ENCODE data around the gene KPNA1. TPM values are rescaled to one million over a fixed set of nuclear protein-coding genes. Genes with fewer than 3 reads are reported as not detected.

The KPNA1 gene
- total RNA-seq, 1 experiment from 2014 or later, result 64.3 TPM

DNA sequence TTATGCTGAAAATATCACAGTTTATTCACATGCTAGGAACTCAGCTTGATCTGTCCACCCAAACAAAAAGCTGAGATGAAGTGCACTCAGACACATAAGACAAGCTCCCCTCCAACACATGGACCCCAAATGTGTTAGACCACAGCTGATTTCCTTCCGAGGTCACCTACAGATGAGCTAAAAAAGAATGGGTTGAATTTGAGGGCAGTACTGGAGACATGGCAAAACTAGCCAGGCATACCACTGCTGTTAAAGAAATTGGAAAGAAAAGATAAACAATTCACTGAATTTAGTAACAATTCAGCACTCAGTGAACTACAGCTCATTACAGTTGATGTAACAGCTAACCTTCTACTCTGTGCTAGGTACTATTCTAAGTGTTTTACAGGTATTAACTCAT lies 33.9 kb upstream of the KPNA1 start:
- Histone ChIP-seq H3K4me1 (ENCODE audit: insufficient read depth, low read length) (no peaks in the 10 kb centered on the region), H3K4me3 (ENCODE audit: low read length) (no peak overlapping the region), H3K36me3 (ENCODE audit: low read depth, low read length) (no peaks in the 10 kb centered on the region), H3K9me3 (ENCODE audit: low read length) (no peaks in the 10 kb centered on the region), H3K9ac (ENCODE audit: low read length) (no peak overlapping the region), H2AFZ (ENCODE audit: low read length) (no peak overlapping the region), H3F3A (ENCODE audit: low read length, unreplicated experiment) (no peaks in the 10 kb centered on the region), H3K9me2 (replicated peaks; ENCODE audit: low read length) (no peaks in the 10 kb centered on the region), H4K20me1 (ENCODE audit: low read length) (no peaks in the 10 kb centered on the region), H3K4me2 (ENCODE audit: low read length) (no peak overlapping the region), H3K27me3 (ENCODE audit: low read length) (no peaks in the 10 kb centered on the region), H3K27ac (ENCODE audit: low read length) (no peak overlapping the region), H3K79me2 (ENCODE audit: low read length) (no peaks in the 10 kb centered on the region)
- intact Hi-C loops (cut with micrococcal nuclease), result no loop called here
- ATAC-seq, result no peak
- TF ChIP-seq, protein P1, sequence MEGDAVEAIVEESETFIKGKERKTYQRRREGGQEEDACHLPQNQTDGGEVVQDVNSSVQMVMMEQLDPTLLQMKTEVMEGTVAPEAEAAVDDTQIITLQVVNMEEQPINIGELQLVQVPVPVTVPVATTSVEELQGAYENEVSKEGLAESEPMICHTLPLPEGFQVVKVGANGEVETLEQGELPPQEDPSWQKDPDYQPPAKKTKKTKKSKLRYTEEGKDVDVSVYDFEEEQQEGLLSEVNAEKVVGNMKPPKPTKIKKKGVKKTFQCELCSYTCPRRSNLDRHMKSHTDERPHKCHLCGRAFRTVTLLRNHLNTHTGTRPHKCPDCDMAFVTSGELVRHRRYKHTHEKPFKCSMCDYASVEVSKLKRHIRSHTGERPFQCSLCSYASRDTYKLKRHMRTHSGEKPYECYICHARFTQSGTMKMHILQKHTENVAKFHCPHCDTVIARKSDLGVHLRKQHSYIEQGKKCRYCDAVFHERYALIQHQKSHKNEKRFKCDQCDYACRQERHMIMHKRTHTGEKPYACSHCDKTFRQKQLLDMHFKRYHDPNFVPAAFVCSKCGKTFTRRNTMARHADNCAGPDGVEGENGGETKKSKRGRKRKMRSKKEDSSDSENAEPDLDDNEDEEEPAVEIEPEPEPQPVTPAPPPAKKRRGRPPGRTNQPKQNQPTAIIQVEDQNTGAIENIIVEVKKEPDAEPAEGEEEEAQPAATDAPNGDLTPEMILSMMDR (conservative IDR thresholded peaks at IDR 0.05; ENCODE audit: low read depth, low read length), result no peak
- TF ChIP-seq EZH2 (IDR thresholded peaks at IDR 0.05; ENCODE audit: low read length, unreplicated experiment) (no peak), EZH2phosphoT487 (IDR thresholded peaks at IDR 0.05; ENCODE audit: borderline replicate concordance, low read length) (no peak)
- no TSS peak for BruUV-seq (replicated peaks)
- ChIA-PET POLR2A (ENCODE audit: unreplicated experiment) (no interaction called here), CTCF (interaction anchor here (0.6 to 0.8 kb wide), 2 partner anchors 131 to 206 kb away, joined by 3 to 6 read pairs; no protein-coding TSS in a partner anchor)
- no peak for DNase-seq

DNA sequence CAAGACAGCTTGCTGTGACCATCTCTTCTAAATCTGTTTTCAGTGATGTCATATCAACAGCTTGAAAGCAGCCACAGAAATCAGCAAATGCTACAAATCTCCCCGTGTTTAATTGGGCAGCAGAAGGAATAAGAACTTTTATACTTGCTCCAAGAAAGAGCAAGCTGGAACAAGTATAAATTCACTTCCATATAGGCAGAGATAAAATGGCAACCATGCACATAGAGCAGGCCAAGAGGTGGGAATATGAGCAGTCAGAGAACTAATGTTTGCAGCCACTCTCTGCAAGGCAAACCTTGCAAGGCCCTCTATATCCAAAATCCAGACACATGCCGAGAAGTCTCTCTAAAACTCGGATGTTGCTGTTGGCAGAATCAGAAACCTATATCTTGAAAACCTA lies 33.3 kb upstream of the KPNA1 start:
- H3K27ac ChIP-seq (ENCODE audit: low read length), result no peak overlapping the region
- H4K20me1 ChIP-seq (ENCODE audit: low read length), result no peaks in the 10 kb centered on the region
- H3K4me2 ChIP-seq (ENCODE audit: low read length), result no peak overlapping the region
- POLR2A ChIA-PET (ENCODE audit: unreplicated experiment), result no interaction called here
- H3K9me3 ChIP-seq (ENCODE audit: low read length), result no peaks in the 10 kb centered on the region
- H3K9me2 ChIP-seq (replicated peaks; ENCODE audit: low read length), result no peaks in the 10 kb centered on the region
- no peak overlapping the region for H2AFZ ChIP-seq (ENCODE audit: low read length)
- no peak overlapping the region for H3K9ac ChIP-seq (ENCODE audit: low read length)
- H3K4me3 ChIP-seq (ENCODE audit: low read length), result no peak overlapping the region
- ATAC-seq (no peak), DNase-seq (no peak)
- H3F3A ChIP-seq (ENCODE audit: low read length, unreplicated experiment), result no peaks in the 10 kb centered on the region
- TF ChIP-seq EZH2phosphoT487 (IDR thresholded peaks at IDR 0.05; ENCODE audit: borderline replicate concordance, low read length), result no peak
- no peak for TF ChIP-seq EZH2 (IDR thresholded peaks at IDR 0.05; ENCODE audit: low read length, unreplicated experiment)
- TF ChIP-seq, protein P1 (conservative IDR thresholded peaks at IDR 0.05; ENCODE audit: low read depth, low read length), result no peak
- CTCF ChIA-PET, result interaction anchor here (0.8 kb wide), 1 partner anchor 131 kb away, joined by 3 read pairs; no protein-coding TSS in a partner anchor
- no peaks in the 10 kb centered on the region for H3K4me1 ChIP-seq (ENCODE audit: insufficient read depth, low read length)
- no TSS peak for BruUV-seq (replicated peaks)
- H3K36me3 ChIP-seq (ENCODE audit: low read depth, low read length), result no peaks in the 10 kb centered on the region
- H3K79me2 ChIP-seq (ENCODE audit: low read length), result no peaks in the 10 kb centered on the region
- intact Hi-C loops (cut with micrococcal nuclease), result no loop called here
- H3K27me3 ChIP-seq (ENCODE audit: low read length), result no peaks in the 10 kb centered on the region

DNA sequence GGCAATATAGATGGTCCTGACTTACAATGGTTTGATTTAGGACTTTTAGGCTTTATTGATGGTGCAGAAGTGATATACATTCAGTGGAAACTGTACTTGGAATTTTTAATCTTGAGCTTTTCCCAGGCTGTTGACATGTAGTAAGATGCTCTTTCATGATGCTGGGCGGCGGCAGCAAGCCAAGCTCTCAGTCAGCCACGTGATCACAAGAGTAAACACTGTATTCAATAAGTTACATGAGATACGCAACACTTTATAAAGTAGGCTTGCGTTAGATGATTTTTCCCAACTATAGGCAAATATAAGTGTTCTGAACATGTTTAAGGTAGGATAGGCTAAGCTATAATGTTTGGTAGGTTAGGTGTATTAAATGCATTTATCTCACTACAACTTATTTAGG lies 31.4 kb upstream of the KPNA1 start:
- no peak overlapping the region for H3K27ac ChIP-seq (ENCODE audit: low read length)
- no TSS peak for BruUV-seq (replicated peaks)

More for the DNA sequence above, 31.4 kb upstream of the KPNA1 start:
- H3K9me3 ChIP-seq (ENCODE audit: low read length), result no peaks in the 10 kb centered on the region
- no peak overlapping the region for H2AFZ ChIP-seq (ENCODE audit: low read length)
- intact Hi-C loops (cut with micrococcal nuclease), result no loop called here
- no peak overlapping the region for H3K4me2 ChIP-seq (ENCODE audit: low read length)
- ATAC-seq, result no peak
- H3F3A ChIP-seq (ENCODE audit: low read length, unreplicated experiment), result no peaks in the 10 kb centered on the region
- DNase-seq, result no peak
- no peaks in the 10 kb centered on the region for H3K9me2 ChIP-seq (replicated peaks; ENCODE audit: low read length)
- H3K79me2 ChIP-seq (ENCODE audit: low read length), result no peaks in the 10 kb centered on the region
- H4K20me1 ChIP-seq (ENCODE audit: low read length), result no peaks in the 10 kb centered on the region
- ChIA-PET CTCF (no interaction called here), POLR2A (ENCODE audit: unreplicated experiment) (no interaction called here)
- no peaks in the 10 kb centered on the region for H3K36me3 ChIP-seq (ENCODE audit: low read depth, low read length)
- H3K4me3 ChIP-seq (ENCODE audit: low read length), result no peak overlapping the region
- no peaks in the 10 kb centered on the region for H3K4me1 ChIP-seq (ENCODE audit: insufficient read depth, low read length)
- no peaks in the 10 kb centered on the region for H3K27me3 ChIP-seq (ENCODE audit: low read length)
- TF ChIP-seq EZH2phosphoT487 (IDR thresholded peaks at IDR 0.05; ENCODE audit: borderline replicate concordance, low read length) (no peak), EZH2 (IDR thresholded peaks at IDR 0.05; ENCODE audit: low read length, unreplicated experiment) (no peak)
- TF ChIP-seq, protein P1 (conservative IDR thresholded peaks at IDR 0.05; ENCODE audit: low read depth, low read length), result no peak
- no peak overlapping the region for H3K9ac ChIP-seq (ENCODE audit: low read length)

Data from PC-3 (cell line).